AG09309 (cell line): ENCODE results near the gene MAP7D3.

Experiments used
- DNase-seq: peaks from one replicate; pipeline ENCODE4 v3.0.0-alpha.2; 2010; ENCODE audit warnings: low read depth
- H3K4me3 ChIP-seq: 2 replicates; pipeline ENCODE4 v1.5.1; 2011; ENCODE audit warnings: mild to moderate bottlenecking, low read depth, low read length, moderate library complexity; ENCODE audit not compliant: control insufficient read depth
- TF ChIP-seq, protein P1 (sequence below): IDR thresholded peaks from 2 replicates; pipeline ENCODE4 v1.5.1; 2011; ENCODE audit warnings: mild to moderate bottlenecking, low read depth, low read length, inconsistent platforms; ENCODE audit not compliant: insufficient read depth, control insufficient read depth; ENCODE audit errors: missing control alignments

MAP7D3 gene

GRCh38 chrX:136221851-136222513, 29.2 kb downstream of the MAP7D3 start:
- no peak overlapping the region for H3K4me3 ChIP-seq
- TF ChIP-seq, protein P1, sequence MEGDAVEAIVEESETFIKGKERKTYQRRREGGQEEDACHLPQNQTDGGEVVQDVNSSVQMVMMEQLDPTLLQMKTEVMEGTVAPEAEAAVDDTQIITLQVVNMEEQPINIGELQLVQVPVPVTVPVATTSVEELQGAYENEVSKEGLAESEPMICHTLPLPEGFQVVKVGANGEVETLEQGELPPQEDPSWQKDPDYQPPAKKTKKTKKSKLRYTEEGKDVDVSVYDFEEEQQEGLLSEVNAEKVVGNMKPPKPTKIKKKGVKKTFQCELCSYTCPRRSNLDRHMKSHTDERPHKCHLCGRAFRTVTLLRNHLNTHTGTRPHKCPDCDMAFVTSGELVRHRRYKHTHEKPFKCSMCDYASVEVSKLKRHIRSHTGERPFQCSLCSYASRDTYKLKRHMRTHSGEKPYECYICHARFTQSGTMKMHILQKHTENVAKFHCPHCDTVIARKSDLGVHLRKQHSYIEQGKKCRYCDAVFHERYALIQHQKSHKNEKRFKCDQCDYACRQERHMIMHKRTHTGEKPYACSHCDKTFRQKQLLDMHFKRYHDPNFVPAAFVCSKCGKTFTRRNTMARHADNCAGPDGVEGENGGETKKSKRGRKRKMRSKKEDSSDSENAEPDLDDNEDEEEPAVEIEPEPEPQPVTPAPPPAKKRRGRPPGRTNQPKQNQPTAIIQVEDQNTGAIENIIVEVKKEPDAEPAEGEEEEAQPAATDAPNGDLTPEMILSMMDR = no peak
- DNase-seq = no peak

DNA sequence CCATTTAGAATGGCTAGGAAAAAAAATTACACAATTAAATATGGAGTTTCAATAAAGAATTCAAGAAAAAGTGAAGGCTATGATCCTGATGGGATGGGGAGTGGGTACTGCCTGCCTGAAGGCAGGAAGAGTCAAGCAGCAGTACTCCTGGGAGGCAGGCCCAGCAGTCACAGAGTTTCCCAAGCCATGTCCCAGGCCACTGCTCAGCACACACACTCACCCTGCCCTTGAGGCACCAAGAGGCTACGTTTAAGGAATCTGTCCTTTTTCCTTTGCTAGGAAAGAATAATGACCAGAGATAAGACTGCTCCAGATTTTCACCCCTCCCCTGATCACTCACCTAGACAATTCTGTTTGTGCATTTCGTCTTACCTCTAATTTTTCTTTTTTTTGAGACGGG, 30.2 kb downstream of the MAP7D3 start:
- TF ChIP-seq, protein P1 = no peak

GRCh38 chrX:136220540-136220939, 30.7 kb downstream of the MAP7D3 start:
- DNase-seq = no peak
- TF ChIP-seq, protein P1 = no peak
- no peak overlapping the region for H3K4me3 ChIP-seq

More for the DNA sequence above, 30.2 kb downstream of the MAP7D3 start:
- no peak for DNase-seq
- H3K4me3 ChIP-seq = no peak overlapping the region

DNA sequence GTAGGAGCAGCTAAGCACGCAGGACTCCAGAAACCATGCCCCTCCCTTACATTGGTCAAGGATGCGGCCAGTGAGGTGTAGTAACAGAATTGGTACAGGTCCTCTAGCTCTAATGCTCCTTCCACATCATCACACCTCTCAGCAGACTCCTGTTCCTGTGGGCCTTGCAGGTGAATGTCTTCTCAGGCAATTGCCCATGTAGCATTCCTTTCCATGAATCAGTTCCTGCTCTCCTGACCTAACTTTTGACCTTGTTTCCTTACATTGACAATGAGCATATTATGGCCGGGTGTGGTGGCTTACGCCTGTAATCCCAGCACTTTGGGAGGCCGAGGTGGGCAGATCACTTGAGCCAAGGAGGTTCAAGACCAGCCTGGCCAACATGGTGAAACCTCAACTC, 31.3 kb downstream of the MAP7D3 start:
- TF ChIP-seq, protein P1 = no peak
- H3K4me3 ChIP-seq = no peak overlapping the region
- DNase-seq = no peak

DNA sequence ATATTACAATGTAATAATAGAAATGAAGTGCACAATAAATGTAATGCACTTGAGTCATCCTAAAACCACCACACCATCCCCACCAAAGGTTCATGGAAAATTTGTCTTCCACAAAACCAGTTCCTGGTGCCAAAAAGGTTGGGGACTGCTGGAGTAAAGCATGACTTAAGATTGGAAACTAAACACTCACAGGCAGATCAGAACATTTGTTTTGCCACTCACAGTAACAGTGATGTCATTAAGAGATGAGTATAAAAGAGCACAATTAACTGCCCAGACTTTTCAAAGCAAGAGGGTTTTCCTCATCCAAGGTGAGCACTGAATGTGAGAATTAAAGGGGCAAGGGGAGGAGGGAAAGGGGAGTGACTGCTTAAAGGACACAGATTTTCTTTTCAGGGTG, 35.6 kb downstream of the MAP7D3 start:
- DNase-seq = no peak
- TF ChIP-seq, protein P1 = no peak
- no peak overlapping the region for H3K4me3 ChIP-seq

GRCh38 chrX:136214551-136214950, 36.6 kb downstream of the MAP7D3 start:
- TF ChIP-seq, protein P1 = no peak
- H3K4me3 ChIP-seq = no peak overlapping the region
- DNase-seq = peak; percentile 59
